ENCODE results near the gene DSTN.

DSTN gene

DNA sequence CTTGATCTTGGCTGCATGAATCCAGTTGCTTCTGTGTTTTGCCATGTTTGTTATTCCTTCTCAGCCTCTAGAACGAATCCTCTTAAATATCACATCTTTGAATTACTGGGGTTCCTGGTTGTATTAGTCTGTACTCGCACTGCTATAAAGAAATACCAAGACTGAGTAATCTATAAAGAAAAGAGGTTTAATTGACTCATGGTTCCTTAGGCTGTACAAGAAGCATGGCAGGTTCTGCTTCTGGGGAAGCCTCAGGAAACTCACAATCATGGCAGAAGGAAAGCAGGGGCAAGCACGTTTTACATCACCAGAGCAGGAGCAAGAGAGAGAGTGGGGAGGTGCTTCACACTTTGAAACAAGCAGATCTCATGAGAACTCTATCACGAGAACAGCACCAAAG, 20.7 kb upstream of the DSTN start:
- DNase-seq (ENCODE audit: low read depth) = no peak

DNA sequence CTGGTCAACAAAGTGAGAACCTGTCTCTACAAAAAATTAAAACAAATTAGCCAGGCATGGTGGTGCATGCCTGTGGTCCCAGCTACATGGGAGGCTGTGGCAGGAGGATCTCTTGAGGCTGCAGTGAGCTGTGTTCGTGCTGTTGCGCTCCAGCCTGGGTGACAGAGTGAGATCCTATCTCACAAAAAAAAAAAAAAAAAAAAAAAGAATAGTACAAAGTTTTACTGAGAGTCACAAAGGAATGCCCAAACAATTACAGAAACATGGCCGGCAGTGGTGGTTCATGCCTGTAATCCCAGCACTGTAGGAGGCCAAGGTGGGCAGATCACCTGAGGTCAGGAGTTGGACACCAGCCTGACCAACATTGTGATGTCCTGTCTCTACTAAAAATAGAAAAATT, 14.8 kb upstream of the DSTN start:
- DNase-seq (ENCODE audit: low read depth) = no peak

- DNase-seq (ENCODE audit: low read depth) = no peak
These were observed 12.8 kb upstream of the DSTN start for GRCh38 chr20:17556837-17557674.

- DNase-seq (ENCODE audit: low read depth) = no peak
These were observed 12.2 kb upstream of the DSTN start for GRCh38 chr20:17557675-17558006.

GRCh38 chr20:17558154-17558940, 11.5 kb upstream of the DSTN start:
- no peak for DNase-seq (ENCODE audit: low read depth)

GRCh38 chr20:17558941-17559304, 11.0 kb upstream of the DSTN start:
- no peak for DNase-seq (ENCODE audit: low read depth)

DNA sequence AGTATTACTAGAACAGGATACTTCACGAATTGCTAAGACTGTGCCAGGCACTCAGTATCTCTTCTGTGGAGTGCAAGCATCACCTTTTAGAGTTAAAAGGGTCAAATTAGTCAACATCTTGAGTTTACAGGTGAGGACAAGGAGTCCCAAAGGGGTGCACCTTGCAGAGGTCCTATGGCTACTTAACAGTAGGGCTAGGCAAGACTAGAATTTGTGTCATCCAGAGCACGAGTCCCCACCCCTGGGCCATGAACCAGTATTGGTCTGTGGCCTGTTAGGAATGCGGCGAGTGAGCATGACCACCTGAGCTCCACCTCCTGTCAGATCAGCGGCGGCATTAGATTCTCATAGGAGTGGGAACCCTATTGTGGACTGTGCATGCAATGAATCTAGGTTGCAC, 10.5 kb upstream of the DSTN start:
- DNase-seq (ENCODE audit: low read depth) = no peak

- DNase-seq (ENCODE audit: low read depth) = no peak
These were observed 9.4 kb upstream of the DSTN start for GRCh38 chr20:17560344-17561074.

DNA sequence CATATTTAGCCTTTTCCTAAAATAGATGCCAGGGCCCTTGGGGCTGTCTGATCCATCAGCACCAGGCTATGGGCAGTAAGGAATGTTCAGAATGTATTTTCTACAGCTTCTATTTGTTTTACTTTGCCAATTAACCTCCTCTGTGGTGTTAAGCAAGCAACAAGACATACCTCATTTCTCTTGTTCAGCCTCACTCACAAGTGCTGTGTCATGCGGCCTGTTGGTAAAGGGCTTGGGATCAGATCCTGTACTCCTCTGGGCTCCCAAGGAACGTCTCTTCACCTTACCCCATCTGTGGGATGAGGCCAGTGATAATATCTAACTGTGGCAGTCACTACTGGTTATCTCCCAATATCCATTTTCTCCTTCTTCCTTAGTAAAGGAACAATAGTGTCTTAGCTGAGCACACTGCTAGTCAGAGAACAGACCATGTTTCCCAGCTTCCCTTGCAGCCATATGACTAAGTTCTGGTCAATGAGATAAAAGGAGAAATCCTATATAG, 7.0 kb upstream of the DSTN start:
- no peak for DNase-seq (ENCODE audit: low read depth)

GRCh38 chr20:17565169-17565845, 4.6 kb upstream of the DSTN start:
- no peak for DNase-seq (ENCODE audit: low read depth)

GRCh38 chr20:17566345-17566744, 3.5 kb upstream of the DSTN start:
- DNase-seq (ENCODE audit: low read depth) = no peak

GRCh38 chr20:17568045-17568788, 1.7 kb upstream of the DSTN start:
- no peak for DNase-seq (ENCODE audit: low read depth)

DNA sequence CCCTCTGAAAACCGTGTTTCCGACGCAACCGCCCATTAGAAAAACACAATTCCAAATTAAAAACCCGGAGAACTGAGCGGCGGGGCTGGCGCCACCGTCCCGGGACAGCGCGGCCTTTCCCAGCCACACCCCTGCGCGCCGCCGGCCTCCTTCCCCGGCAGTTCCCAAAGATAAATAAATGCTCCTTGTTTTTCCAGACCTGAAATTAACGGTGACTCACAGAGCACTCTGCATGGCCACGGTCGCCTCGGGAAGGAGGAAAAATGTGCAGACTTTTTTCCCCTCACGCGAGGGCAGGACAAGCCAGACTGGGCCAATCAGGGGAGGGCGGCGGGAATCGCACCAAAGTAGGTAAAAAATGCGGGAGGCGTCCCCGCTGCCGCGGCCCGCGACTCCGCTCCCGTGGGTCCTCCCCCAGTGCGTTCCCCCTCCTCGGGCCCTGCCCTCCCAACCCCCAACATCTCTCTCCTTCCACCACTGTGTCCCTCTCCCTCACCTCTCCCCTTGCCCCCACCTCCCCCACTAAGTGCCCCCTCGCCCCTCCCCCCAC, 828 bp upstream of the DSTN start:
- DNase-seq (ENCODE audit: low read depth) = no peak

GRCh38 chr20:17570347-17571152, 675 bp downstream of the DSTN start:
- no peak for DNase-seq (ENCODE audit: low read depth)

DNA sequence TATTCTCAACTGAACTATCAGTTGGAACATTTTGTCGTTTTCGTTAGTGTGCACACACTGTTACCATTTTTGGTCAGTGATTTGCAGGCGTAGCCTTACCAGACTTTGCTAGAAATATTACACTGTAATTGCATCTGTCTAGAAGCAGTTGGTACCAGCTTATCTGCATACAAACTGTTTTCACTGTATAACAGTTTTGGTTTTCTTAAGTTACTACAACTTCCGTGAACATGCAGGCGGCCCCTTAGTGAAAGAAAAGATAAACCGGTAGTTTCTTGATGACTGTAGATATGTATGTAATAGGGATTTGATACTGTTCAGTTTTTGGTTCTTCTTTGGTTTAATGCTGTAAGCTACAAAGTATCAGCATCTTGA, 1.3 kb downstream of the DSTN start:
- DNase-seq (ENCODE audit: low read depth) = no peak

GRCh38 chr20:17572034-17572638, 2.3 kb downstream of the DSTN start:
- no peak for DNase-seq (ENCODE audit: low read depth)

GRCh38 chr20:17573463-17573862, 3.6 kb downstream of the DSTN start:
- no peak for DNase-seq (ENCODE audit: low read depth)

- no peak for DNase-seq (ENCODE audit: low read depth)
These were observed 6.3 kb downstream of the DSTN start for GRCh38 chr20:17576215-17576614.

DNA sequence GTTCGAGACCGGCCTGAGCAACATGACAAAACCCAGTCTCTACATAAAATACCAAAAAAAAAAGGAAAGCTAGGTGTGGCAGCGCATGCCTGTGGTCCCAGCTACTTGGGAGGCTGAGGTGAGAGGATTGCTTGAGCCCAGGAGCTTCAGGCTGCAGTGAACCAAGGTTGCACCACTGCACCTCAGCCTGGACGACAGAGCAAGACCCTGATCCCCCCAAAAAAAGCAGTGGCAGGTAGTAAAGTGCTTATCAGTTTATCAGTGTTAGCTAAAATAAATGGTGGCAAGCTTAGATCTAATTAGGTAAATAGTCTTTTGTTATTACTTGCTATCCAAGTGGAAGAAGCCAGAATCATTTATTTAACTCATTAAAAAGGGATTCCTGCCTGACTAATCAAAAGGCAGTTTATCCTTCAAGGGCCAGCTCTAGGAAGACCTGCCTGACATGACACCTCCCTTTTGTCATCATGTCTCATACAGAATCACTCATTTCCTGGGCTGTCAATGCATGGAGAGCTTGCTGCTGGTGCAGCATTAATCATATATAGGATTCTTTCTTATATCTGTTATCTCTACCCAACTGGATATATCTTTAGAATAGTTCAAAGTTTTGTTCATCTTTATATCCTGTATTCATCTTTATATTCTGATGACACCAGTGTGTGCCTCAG, 9.6 kb downstream of the DSTN start:
- no peak for DNase-seq (ENCODE audit: low read depth)
